ENCODE measurements around the gene PLB1.

GRCh38 chr2:28581312-28581711 lies 85.5 kb downstream of the PLB1 start:
- no peak for TF ChIP-seq CTCF (IDR thresholded peaks at IDR 0.05)
- TF ChIP-seq POLR2A (IDR thresholded peaks at IDR 0.05) = no peak

All from right lobe of liver (tissue), 4 donors.